ENCODE results near the gene SAMD4A.
"Not testable (repeated sequence)": the region's sequence is repeated elsewhere in the genome, so short reads cannot be mapped to it uniquely, and the experiment has no call there.

Gene SAMD4A

DNA sequence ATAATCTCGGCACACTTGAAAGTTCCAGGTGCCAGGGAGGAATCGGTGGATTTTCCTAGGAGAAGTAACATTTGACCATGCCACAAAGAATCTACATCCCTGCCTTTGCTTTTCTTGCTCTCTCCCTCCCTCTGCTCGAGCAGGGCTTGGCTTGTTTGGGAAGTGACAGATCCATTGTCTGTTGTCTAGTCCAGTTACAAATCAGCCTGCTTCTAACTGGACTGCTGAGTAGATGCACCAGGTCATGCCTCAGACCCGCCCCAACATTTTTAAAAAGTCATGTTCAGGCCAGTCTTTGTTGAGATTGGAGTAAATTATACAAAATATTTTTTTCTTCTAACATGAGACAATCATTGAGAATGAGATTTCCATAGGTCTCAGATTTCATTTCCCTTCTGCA is 182.3 kb downstream of the SAMD4A start:
- H3K9ac ChIP-seq (ENCODE audit: low read length) = no peak overlapping the region
- H2AFZ ChIP-seq (ENCODE audit: low read depth, low read length, severe bottlenecking) = no peak overlapping the region
- no peaks in the 10 kb centered on the region for H3K9me2 ChIP-seq (replicated peaks; ENCODE audit: insufficient read depth, low read length)
- no peaks in the 10 kb centered on the region for H3K79me2 ChIP-seq (ENCODE audit: insufficient read depth, low read length)
- no peaks in the 10 kb centered on the region for H3K36me3 ChIP-seq (ENCODE audit: low read length)
- TF ChIP-seq, protein P1, sequence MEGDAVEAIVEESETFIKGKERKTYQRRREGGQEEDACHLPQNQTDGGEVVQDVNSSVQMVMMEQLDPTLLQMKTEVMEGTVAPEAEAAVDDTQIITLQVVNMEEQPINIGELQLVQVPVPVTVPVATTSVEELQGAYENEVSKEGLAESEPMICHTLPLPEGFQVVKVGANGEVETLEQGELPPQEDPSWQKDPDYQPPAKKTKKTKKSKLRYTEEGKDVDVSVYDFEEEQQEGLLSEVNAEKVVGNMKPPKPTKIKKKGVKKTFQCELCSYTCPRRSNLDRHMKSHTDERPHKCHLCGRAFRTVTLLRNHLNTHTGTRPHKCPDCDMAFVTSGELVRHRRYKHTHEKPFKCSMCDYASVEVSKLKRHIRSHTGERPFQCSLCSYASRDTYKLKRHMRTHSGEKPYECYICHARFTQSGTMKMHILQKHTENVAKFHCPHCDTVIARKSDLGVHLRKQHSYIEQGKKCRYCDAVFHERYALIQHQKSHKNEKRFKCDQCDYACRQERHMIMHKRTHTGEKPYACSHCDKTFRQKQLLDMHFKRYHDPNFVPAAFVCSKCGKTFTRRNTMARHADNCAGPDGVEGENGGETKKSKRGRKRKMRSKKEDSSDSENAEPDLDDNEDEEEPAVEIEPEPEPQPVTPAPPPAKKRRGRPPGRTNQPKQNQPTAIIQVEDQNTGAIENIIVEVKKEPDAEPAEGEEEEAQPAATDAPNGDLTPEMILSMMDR (IDR thresholded peaks at IDR 0.05; ENCODE audit: insufficient read depth, low read length, poor library complexity, severe bottlenecking) = no peak
- H3K4me2 ChIP-seq (ENCODE audit: low read depth, low read length, poor library complexity, severe bottlenecking) = no peak overlapping the region
- no peaks in the 10 kb centered on the region for H3K9me3 ChIP-seq (ENCODE audit: insufficient read depth, low read length)
- H3K4me3 ChIP-seq (ENCODE audit: insufficient read depth, low read length, poor library complexity, severe bottlenecking) = no peak overlapping the region
- no peaks in the 10 kb centered on the region for H3F3A ChIP-seq (ENCODE audit: insufficient read depth)
- no peak overlapping the region for H3K27ac ChIP-seq (ENCODE audit: low read depth, low read length)
- no peaks in the 10 kb centered on the region for H3K27me3 ChIP-seq (ENCODE audit: low read length)
- no peaks in the 10 kb centered on the region for H4K20me1 ChIP-seq (ENCODE audit: low read depth, low read length)

GRCh38 chr14:54749727-54750126 is 182.8 kb downstream of the SAMD4A start:
- H3K9me2 ChIP-seq (replicated peaks; ENCODE audit: insufficient read depth, low read length) = no peaks in the 10 kb centered on the region

DNA sequence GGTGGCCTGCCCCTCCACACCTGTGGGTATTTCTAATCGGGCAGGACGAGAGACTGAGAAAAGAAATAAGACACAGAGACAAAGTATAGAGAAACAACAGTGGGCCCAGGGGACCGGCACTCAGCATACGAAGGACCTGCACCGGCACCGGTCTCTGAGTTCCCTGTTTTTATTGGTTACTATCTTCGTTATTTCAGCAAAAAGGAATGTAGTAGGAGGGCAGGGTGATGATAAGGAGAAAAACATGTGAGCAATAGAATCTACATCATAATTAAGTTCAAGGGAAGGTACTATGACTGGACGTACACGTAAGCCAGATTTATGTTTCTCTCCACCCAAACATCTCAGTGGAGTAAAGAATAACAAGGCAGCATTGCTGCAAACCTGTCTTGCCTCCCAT is 185.7 kb downstream of the SAMD4A start:
- not testable (repeated sequence) for H3K36me3 ChIP-seq (ENCODE audit: low read length); H3K27ac ChIP-seq (ENCODE audit: low read depth, low read length); H3K9me2 ChIP-seq (replicated peaks; ENCODE audit: insufficient read depth, low read length); H3K79me2 ChIP-seq (ENCODE audit: insufficient read depth, low read length); H3F3A ChIP-seq (ENCODE audit: insufficient read depth); H3K4me3 ChIP-seq (ENCODE audit: insufficient read depth, low read length, poor library complexity, severe bottlenecking); H2AFZ ChIP-seq (ENCODE audit: low read depth, low read length, severe bottlenecking); H3K27me3 ChIP-seq (ENCODE audit: low read length); H3K9ac ChIP-seq (ENCODE audit: low read length); H4K20me1 ChIP-seq (ENCODE audit: low read depth, low read length); H3K4me2 ChIP-seq (ENCODE audit: low read depth, low read length, poor library complexity, severe bottlenecking); H3K9me3 ChIP-seq (ENCODE audit: insufficient read depth, low read length)

More at GRCh38 chr14:54749727-54750126, 182.8 kb downstream of the SAMD4A start:
- H3K27me3 ChIP-seq (ENCODE audit: low read length) = no peaks in the 10 kb centered on the region
- no peak overlapping the region for H2AFZ ChIP-seq (ENCODE audit: low read depth, low read length, severe bottlenecking)
- TF ChIP-seq, protein P1 (IDR thresholded peaks at IDR 0.05; ENCODE audit: insufficient read depth, low read length, poor library complexity, severe bottlenecking) = no peak
- no peak for TF ChIP-seq EZH2phosphoT487 (conservative IDR thresholded peaks at IDR 0.05; ENCODE audit: low read length)
- no peaks in the 10 kb centered on the region for H3K36me3 ChIP-seq (ENCODE audit: low read length)
- H3K9ac ChIP-seq (ENCODE audit: low read length) = no peak overlapping the region
- H3K79me2 ChIP-seq (ENCODE audit: insufficient read depth, low read length) = no peaks in the 10 kb centered on the region
- no peaks in the 10 kb centered on the region for H4K20me1 ChIP-seq (ENCODE audit: low read depth, low read length)
- H3F3A ChIP-seq (ENCODE audit: insufficient read depth) = no peaks in the 10 kb centered on the region
- no peak overlapping the region for H3K4me3 ChIP-seq (ENCODE audit: insufficient read depth, low read length, poor library complexity, severe bottlenecking)
- no peak overlapping the region for H3K27ac ChIP-seq (ENCODE audit: low read depth, low read length)
- H3K9me3 ChIP-seq (ENCODE audit: insufficient read depth, low read length) = no peaks in the 10 kb centered on the region
- no peak overlapping the region for H3K4me2 ChIP-seq (ENCODE audit: low read depth, low read length, poor library complexity, severe bottlenecking)

DNA sequence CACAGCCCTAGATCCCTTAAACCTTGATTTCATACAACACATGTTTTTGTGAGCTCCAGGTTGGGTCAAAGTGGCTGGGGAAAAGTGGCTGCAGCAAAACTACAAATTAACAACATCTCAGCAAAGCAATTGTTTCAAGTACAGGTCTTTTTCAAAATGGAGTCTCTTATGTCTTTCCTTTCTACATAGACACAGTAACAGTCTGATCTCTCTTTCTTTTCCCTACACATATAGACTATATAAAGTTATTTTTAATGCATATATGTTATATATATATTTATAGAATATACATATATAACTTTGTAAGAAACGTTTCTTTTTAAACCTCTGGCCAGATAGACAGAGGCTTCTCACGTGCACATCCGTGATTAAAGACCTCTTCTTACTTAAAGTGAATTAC is 186.5 kb downstream of the SAMD4A start:
- H3F3A ChIP-seq (ENCODE audit: insufficient read depth); H2AFZ ChIP-seq (ENCODE audit: low read depth, low read length, severe bottlenecking); H3K9me3 ChIP-seq (ENCODE audit: insufficient read depth, low read length); H3K27me3 ChIP-seq (ENCODE audit: low read length); H3K36me3 ChIP-seq (ENCODE audit: low read length); H3K27ac ChIP-seq (ENCODE audit: low read depth, low read length); H3K9me2 ChIP-seq (replicated peaks; ENCODE audit: insufficient read depth, low read length); H3K4me3 ChIP-seq (ENCODE audit: insufficient read depth, low read length, poor library complexity, severe bottlenecking); H4K20me1 ChIP-seq (ENCODE audit: low read depth, low read length); H3K9ac ChIP-seq (ENCODE audit: low read length); H3K4me2 ChIP-seq (ENCODE audit: low read depth, low read length, poor library complexity, severe bottlenecking); H3K79me2 ChIP-seq (ENCODE audit: insufficient read depth, low read length): not testable (repeated sequence)

Data from SU-DHL-6 (cell line).